ENCODE measurements around the gene CCDC86.

CCDC86 gene

GRCh38 chr11:60831501-60832079, 10.3 kb upstream of the CCDC86 start:
- DNase-seq: no peak

- DNase-seq: no peak
These were observed 7.0 kb upstream of the CCDC86 start for GRCh38 chr11:60834742-60835533.

- no peak for DNase-seq
These were observed 6.4 kb upstream of the CCDC86 start for GRCh38 chr11:60835534-60835846.

- no peak for DNase-seq
These were observed 4.9 kb upstream of the CCDC86 start for GRCh38 chr11:60836866-60837515.

- DNase-seq: no peak
These were observed 3.8 kb upstream of the CCDC86 start for GRCh38 chr11:60838132-60838531.

- DNase-seq: no peak
These were observed 1.2 kb upstream of the CCDC86 start for GRCh38 chr11:60840470-60841430.

GRCh38 chr11:60842668-60843600, 1.0 kb downstream of the CCDC86 start:
- DNase-seq: no peak

GRCh38 chr11:60844045-60844869, 2.3 kb downstream of the CCDC86 start:
- DNase-seq: no peak

GRCh38 chr11:60844870-60845221, 2.9 kb downstream of the CCDC86 start:
- no peak for DNase-seq

- no peak for DNase-seq
These were observed 3.4 kb downstream of the CCDC86 start for GRCh38 chr11:60845338-60845737.

- no peak for DNase-seq
These were observed 5.4 kb downstream of the CCDC86 start for GRCh38 chr11:60847281-60847680.

- DNase-seq: no peak
These were observed 6.0 kb downstream of the CCDC86 start for GRCh38 chr11:60847896-60848295.

- no peak for DNase-seq
These were observed 6.8 kb downstream of the CCDC86 start for GRCh38 chr11:60848714-60849151.

- no peak for DNase-seq
These were observed 8.0 kb downstream of the CCDC86 start for GRCh38 chr11:60849641-60850520.

GRCh38 chr11:60851327-60852104, 9.6 kb downstream of the CCDC86 start:
- no peak for DNase-seq

GRCh38 chr11:60852117-60852981, 10.4 kb downstream of the CCDC86 start:
- no peak for DNase-seq

- DNase-seq: no peak
These were observed 11.4 kb downstream of the CCDC86 start for GRCh38 chr11:60852982-60853950.

Measured in CD4-positive, alpha-beta T cell treated with Interleukin-12 subunit alpha and Interleukin-12 subunit beta, for 1 hour (primary cell).